ENCODE results near the gene CENATAC.

Gene CENATAC

GRCh38 chr11:119000906-119001305, 3.0 kb downstream of the CENATAC start:
- Histone ChIP-seq H3K27me3 (ENCODE audit: insufficient read depth, poor library complexity, severe bottlenecking) (no peaks in the 10 kb centered on the region), H3K27ac (replicated peaks) (no peak overlapping the region), H3K4me3 (replicated peaks; ENCODE audit: insufficient read depth, low read length) (no peak overlapping the region)
- TF ChIP-seq CTCF (IDR thresholded peaks at IDR 0.05; ENCODE audit: insufficient read depth, low read length) (no peak), GABPA (IDR thresholded peaks at IDR 0.05; ENCODE audit: low read depth) (no peak), SPI1 (IDR thresholded peaks at IDR 0.05; ENCODE audit: borderline replicate concordance, low read depth) (no peak), REST (IDR thresholded peaks at IDR 0.05; ENCODE audit: insufficient replicate concordance, low read depth) (no peak), POLR2AphosphoS5 (IDR thresholded peaks at IDR 0.05; ENCODE audit: low read depth) (no peak)
- DNase-seq (ENCODE audit: low read depth in 1 of 2, low spot score in 1 of 2) = no peak

- no peak for TF ChIP-seq POLR2AphosphoS5 (IDR thresholded peaks at IDR 0.05; ENCODE audit: low read depth)
- no peak for TF ChIP-seq REST (IDR thresholded peaks at IDR 0.05; ENCODE audit: insufficient replicate concordance, low read depth)
- no peak for TF ChIP-seq SPI1 (IDR thresholded peaks at IDR 0.05; ENCODE audit: borderline replicate concordance, low read depth)
- TF ChIP-seq GABPA (IDR thresholded peaks at IDR 0.05; ENCODE audit: low read depth) = no peak
- Histone ChIP-seq H3K4me3 (replicated peaks; ENCODE audit: insufficient read depth, low read length) (no peak overlapping the region), H3K27me3 (ENCODE audit: insufficient read depth, poor library complexity, severe bottlenecking) (no peaks in the 10 kb centered on the region), H3K27ac (replicated peaks) (no peak overlapping the region)
- no peak for DNase-seq (ENCODE audit: low read depth in 1 of 2, low spot score in 1 of 2)
These were observed 8.7 kb downstream of the CENATAC start for GRCh38 chr11:119006656-119007055.

- TF ChIP-seq SPI1 (IDR thresholded peaks at IDR 0.05; ENCODE audit: borderline replicate concordance, low read depth) (no peak), REST (IDR thresholded peaks at IDR 0.05; ENCODE audit: insufficient replicate concordance, low read depth) (no peak), GABPA (IDR thresholded peaks at IDR 0.05; ENCODE audit: low read depth) (no peak), POLR2AphosphoS5 (IDR thresholded peaks at IDR 0.05; ENCODE audit: low read depth) (no peak), CTCF (IDR thresholded peaks at IDR 0.05; ENCODE audit: insufficient read depth, low read length) (no peak)
- H3K27ac ChIP-seq (replicated peaks) = no peak overlapping the region
- H3K4me3 ChIP-seq (replicated peaks; ENCODE audit: insufficient read depth, low read length) = no peak overlapping the region
- no peaks in the 10 kb centered on the region for H3K27me3 ChIP-seq (ENCODE audit: insufficient read depth, poor library complexity, severe bottlenecking)
- no peak for DNase-seq (ENCODE audit: low read depth in 1 of 2, low spot score in 1 of 2)
These were observed 13.6 kb downstream of the CENATAC start for GRCh38 chr11:119011476-119012053.
